PC-9 (cell line): ENCODE measurements around the gene KIF5C. TPM values are rescaled to one million over a fixed set of nuclear protein-coding genes. Genes with fewer than 3 reads are reported as not detected.

Experiments
- BruUV-seq: library from RNA; stranded (reverse); fragments of 400-500 nt; replicated peaks from 2 replicates; lab custom pipeline; 2021; lab: Mats Ljungman, UMichigan
- CTCF ChIA-PET: fragments of 300-600 bp; sonication (Branson Sonifier 250); formaldehyde crosslinking; loops from one replicate; lab custom pipeline; 2022; ENCODE audit warnings: antibody characterized with exemption; lab: Charles Lee
- POLR2A ChIA-PET: fragments of 300-600 bp; sonication (Branson Sonifier 250); formaldehyde crosslinking; loops from one replicate; lab custom pipeline; 2022; ENCODE audit warnings: antibody characterized with exemption; ENCODE audit not compliant: unreplicated experiment; lab: Charles Lee
- DNase-seq, 2 experiments: peaks; one replicate each; pipeline versions ENCODE4 v3.0.0 to v3.0.0-alpha.2; 2015 to 2022; ENCODE audit warnings: mixed read lengths in 1 of 2
- H2AFZ ChIP-seq: fragments of 200-600 bp; sonication (generic); 2 replicates; pipeline ENCODE4 v1.8.1; 2017; ENCODE audit warnings: antibody characterized with exemption
- H3F3A ChIP-seq: fragments of 200-600 bp; sonication (generic); 2 replicates; pipeline ENCODE4 v1.8.1; 2017; ENCODE audit warnings: antibody characterized with exemption, mild to moderate bottlenecking, low read depth; ENCODE audit not compliant: insufficient read depth
- H3K27ac ChIP-seq: fragments of 200-600 bp; sonication (generic); 2 replicates; pipeline ENCODE4 v1.6.1; 2016; ENCODE audit warnings: mixed run types
- H3K27me3 ChIP-seq: fragments of 200-600 bp; sonication (generic); 2 replicates; pipeline ENCODE4 v1.6.1; 2016; ENCODE audit warnings: low read depth, mixed run types; ENCODE audit not compliant: insufficient read depth
- H3K36me3 ChIP-seq: fragments of 200-600 bp; sonication (generic); 2 replicates; pipeline ENCODE4 v1.6.1; 2016; ENCODE audit warnings: low read depth, mixed run types
- H3K4me1 ChIP-seq: fragments of 200-600 bp; sonication (generic); replicated peaks from 2 replicates; pipeline ENCODE4 v1.6.1; 2016; ENCODE audit warnings: mixed run types; ENCODE audit not compliant: insufficient read depth
- H3K4me2 ChIP-seq: fragments of 200-600 bp; sonication (generic); 2 replicates; pipeline ENCODE4 v1.6.1; 2017; ENCODE audit warnings: mixed run types
- H3K4me3 ChIP-seq: fragments of 200-600 bp; sonication (generic); 2 replicates; pipeline ENCODE4 v1.6.1; 2016; ENCODE audit warnings: mixed run types
- H3K79me2 ChIP-seq: fragments of 200-600 bp; sonication (generic); 2 replicates; pipeline ENCODE4 v1.6.1; 2017; ENCODE audit warnings: low read depth, mixed run types
- H3K9me2 ChIP-seq: fragments of 200-600 bp; sonication (generic); 2 replicates; pipeline ENCODE4 v1.8.1; 2017; ENCODE audit warnings: mild to moderate bottlenecking; ENCODE audit not compliant: insufficient read depth
- H3K9me3 ChIP-seq: fragments of 200-600 bp; sonication (generic); 2 replicates; pipeline ENCODE4 v1.8.1; 2016; ENCODE audit warnings: low read depth; ENCODE audit not compliant: insufficient read depth
- H4K20me1 ChIP-seq: fragments of 200-600 bp; sonication (generic); 2 replicates; pipeline ENCODE4 v1.8.1; 2017; ENCODE audit not compliant: insufficient read depth
- EZH2 ChIP-seq: fragments of 200-600 bp; sonication (generic); IDR thresholded peaks from 2 replicates; pipeline ENCODE4 v1.8.0; 2017; ENCODE audit warnings: antibody characterized with exemption, low read depth
- intact Hi-C: fragments of 100-400 bp; cut with micrococcal nuclease; formaldehyde crosslinking; loops from one replicate; pipeline ENCODE4 v1.10.0; 2022; ENCODE audit not compliant: unreplicated experiment
- total RNA-seq: library from RNA; stranded (reverse); gene quantifications from 2 replicates; pipeline ENCODE4 v1.2.3, GENCODE V29; 2021
- TF ChIP-seq, protein P1 (sequence below): fragments of 200-600 bp; sonication (generic); conservative IDR thresholded peaks from 2 replicates; pipeline ENCODE4 v1.6.1; 2017; ENCODE audit warnings: mixed run types, antibody characterized with exemption, mild to moderate bottlenecking, moderate library complexity

The KIF5C gene
- total RNA-seq, 1 experiment from 2014 or later, result 0.07 TPM

DNA sequence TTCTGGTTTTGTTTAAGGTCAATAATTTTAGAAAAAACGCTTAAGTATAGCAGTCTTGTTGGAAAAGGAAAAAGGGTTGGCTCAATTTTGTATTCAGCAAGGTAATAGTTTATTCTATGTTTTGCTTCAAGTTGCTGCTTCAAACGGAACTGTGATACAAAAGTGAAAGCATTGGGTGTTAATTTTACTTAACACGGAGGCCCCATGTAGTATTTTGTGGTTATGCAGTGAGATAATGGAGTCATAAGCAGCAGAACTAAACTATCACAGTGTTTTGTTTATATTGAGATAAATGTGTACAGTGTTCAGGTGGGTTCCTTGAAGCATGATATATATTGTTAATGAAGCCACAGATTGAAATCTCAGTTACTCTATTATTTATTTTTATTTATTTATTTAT is 96.5 kb downstream of the KIF5C start:
- intact Hi-C loops, result no loop called here
- no TSS peak for BruUV-seq
- H4K20me1 ChIP-seq, result no peaks in the 10 kb centered on the region

DNA sequence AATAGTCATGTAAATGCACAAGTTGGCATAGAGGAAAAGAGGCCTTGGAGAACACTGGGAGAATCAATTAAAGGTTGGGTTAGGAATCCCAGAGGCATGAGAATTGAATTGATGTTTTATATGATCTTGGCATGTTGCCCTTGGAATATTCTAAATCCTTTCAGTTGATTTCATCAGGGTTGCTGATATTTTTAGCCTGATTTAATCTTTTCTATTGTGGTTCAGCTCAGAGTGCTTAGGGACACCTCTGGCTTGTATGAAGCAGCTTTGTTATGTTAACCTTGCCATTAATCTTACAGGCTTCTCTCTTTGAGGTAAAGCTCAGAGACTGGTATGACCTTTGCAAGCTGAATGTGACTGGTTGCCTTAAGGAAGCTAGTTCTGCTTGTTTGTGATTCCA is 99.1 kb downstream of the KIF5C start:
- POLR2A ChIA-PET, result no interaction called here
- CTCF ChIA-PET, result no interaction called here
- TF ChIP-seq EZH2, result no peak
- TF ChIP-seq, protein P1, sequence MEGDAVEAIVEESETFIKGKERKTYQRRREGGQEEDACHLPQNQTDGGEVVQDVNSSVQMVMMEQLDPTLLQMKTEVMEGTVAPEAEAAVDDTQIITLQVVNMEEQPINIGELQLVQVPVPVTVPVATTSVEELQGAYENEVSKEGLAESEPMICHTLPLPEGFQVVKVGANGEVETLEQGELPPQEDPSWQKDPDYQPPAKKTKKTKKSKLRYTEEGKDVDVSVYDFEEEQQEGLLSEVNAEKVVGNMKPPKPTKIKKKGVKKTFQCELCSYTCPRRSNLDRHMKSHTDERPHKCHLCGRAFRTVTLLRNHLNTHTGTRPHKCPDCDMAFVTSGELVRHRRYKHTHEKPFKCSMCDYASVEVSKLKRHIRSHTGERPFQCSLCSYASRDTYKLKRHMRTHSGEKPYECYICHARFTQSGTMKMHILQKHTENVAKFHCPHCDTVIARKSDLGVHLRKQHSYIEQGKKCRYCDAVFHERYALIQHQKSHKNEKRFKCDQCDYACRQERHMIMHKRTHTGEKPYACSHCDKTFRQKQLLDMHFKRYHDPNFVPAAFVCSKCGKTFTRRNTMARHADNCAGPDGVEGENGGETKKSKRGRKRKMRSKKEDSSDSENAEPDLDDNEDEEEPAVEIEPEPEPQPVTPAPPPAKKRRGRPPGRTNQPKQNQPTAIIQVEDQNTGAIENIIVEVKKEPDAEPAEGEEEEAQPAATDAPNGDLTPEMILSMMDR, result no peak
- no peak for DNase-seq
- H4K20me1 ChIP-seq, result no peaks in the 10 kb centered on the region
- H3K9me2 ChIP-seq, result no peaks in the 10 kb centered on the region
- H3K27me3 ChIP-seq, result no peaks in the 10 kb centered on the region
- no peaks in the 10 kb centered on the region for H3K4me1 ChIP-seq
- no peak overlapping the region for H3K4me3 ChIP-seq
- H3K9me3 ChIP-seq, result no peaks in the 10 kb centered on the region
- no peak overlapping the region for H3K27ac ChIP-seq
- BruUV-seq, result no TSS peak
- no peaks in the 10 kb centered on the region for H3K36me3 ChIP-seq
- no peak overlapping the region for H2AFZ ChIP-seq
- no peaks in the 10 kb centered on the region for H3K79me2 ChIP-seq
- H3F3A ChIP-seq, result no peaks in the 10 kb centered on the region
- intact Hi-C loops, result no loop called here
- no peak overlapping the region for H3K4me2 ChIP-seq

More for the DNA sequence above, 96.5 kb downstream of the KIF5C start:
- H3K4me2 ChIP-seq, result no peak overlapping the region
- H3F3A ChIP-seq, result no peaks in the 10 kb centered on the region
- no peak overlapping the region for H3K27ac ChIP-seq
- POLR2A ChIA-PET, result no interaction called here
- CTCF ChIA-PET, result no interaction called here
- no peaks in the 10 kb centered on the region for H3K36me3 ChIP-seq
- H3K4me1 ChIP-seq, result no peaks in the 10 kb centered on the region
- no peak for TF ChIP-seq EZH2
- TF ChIP-seq, protein P1, result no peak
- no peak for DNase-seq
- no peaks in the 10 kb centered on the region for H3K27me3 ChIP-seq
- no peaks in the 10 kb centered on the region for H3K9me2 ChIP-seq
- H3K79me2 ChIP-seq, result no peaks in the 10 kb centered on the region
- no peaks in the 10 kb centered on the region for H3K9me3 ChIP-seq
- no peak overlapping the region for H2AFZ ChIP-seq
- no peak overlapping the region for H3K4me3 ChIP-seq

- intact Hi-C loops, result no loop called here
- H3F3A ChIP-seq, result no peaks in the 10 kb centered on the region
- ChIA-PET POLR2A (no interaction called here), CTCF (no interaction called here)
- no peaks in the 10 kb centered on the region for H4K20me1 ChIP-seq
- no peaks in the 10 kb centered on the region for H3K79me2 ChIP-seq
- BruUV-seq, result no TSS peak
- H3K4me1 ChIP-seq, result no peaks in the 10 kb centered on the region
- H2AFZ ChIP-seq, result no peak overlapping the region
- H3K27ac ChIP-seq, result no peak overlapping the region
- H3K27me3 ChIP-seq, result no peaks in the 10 kb centered on the region
- no peak for DNase-seq
- no peaks in the 10 kb centered on the region for H3K9me3 ChIP-seq
- H3K9me2 ChIP-seq, result no peaks in the 10 kb centered on the region
- no peak overlapping the region for H3K4me2 ChIP-seq
- no peaks in the 10 kb centered on the region for H3K36me3 ChIP-seq
- H3K4me3 ChIP-seq, result no peak overlapping the region
- TF ChIP-seq, protein P1, result no peak
- no peak for TF ChIP-seq EZH2
These were observed 103.1 kb downstream of the KIF5C start for GRCh38 chr2:148978026-148978685.
